ENCODE results near the gene ATF6. TPM values are rescaled to one million over a fixed set of nuclear protein-coding genes. Genes with fewer than 3 reads are reported as not detected.

ATF6 gene
- total and polyA plus RNA-seq, 2 of the 8 experiments (the other 6 are each of a cell fraction or from before 2014, with no cell fraction given): 4.6 to 10.0 TPM

- H3K4me3 ChIP-seq (ENCODE audit: extremely low read depth in 1 of 4, insufficient read depth in 2 of 4, low read depth in 3 of 4, low read length in 4 of 4): no peak overlapping the region
- no peak overlapping the region for H2AK5ac ChIP-seq (ENCODE audit: low read depth, low read length)
- no peak overlapping the region for H3K14ac ChIP-seq (ENCODE audit: insufficient read length)
- H4K91ac ChIP-seq (replicated peaks; ENCODE audit: insufficient read length, low read length): no peak overlapping the region
- no peak for DNase-seq (ENCODE audit: low read depth in 1 of 2, low spot score in 2 of 2)
- CTCF ChIA-PET (ENCODE audit: partially characterized antibody): interaction anchor here (0.6 to 2.5 kb wide), 3 partner anchors 9 to 1766 kb away, joined by 4 to 7 read pairs (median 6); no protein-coding TSS in a partner anchor
- no peak for FAIRE-seq
- H3K9ac ChIP-seq (replicated peaks in 1 of 4; ENCODE audit: extremely low read depth in 1 of 4, low read depth in 3 of 4, low read length in 3 of 4): no peak overlapping the region
- H4K5ac ChIP-seq (ENCODE audit: insufficient read length, low read depth, low read length): no peak overlapping the region
- no peak overlapping the region for H2BK20ac ChIP-seq (ENCODE audit: low read length)
- no peak overlapping the region for H2BK12ac ChIP-seq (ENCODE audit: low read depth, low read length)
- no peak overlapping the region for H3K4me2 ChIP-seq (ENCODE audit: insufficient read depth in 1 of 2, low read depth in 2 of 2, low read length in 2 of 2)
- H3K23ac ChIP-seq (ENCODE audit: insufficient read length): no peak overlapping the region
- H3K27me3 ChIP-seq (replicated peaks in 1 of 4; ENCODE audit: control insufficient read depth in 3 of 4, extremely low read depth in 1 of 4, insufficient read depth in 3 of 4, low read length in 3 of 4): no peaks in the 10 kb centered on the region; a peak in 1 of 7 replicates
- no peak overlapping the region; the same call in 1 of the 2 replicates for H3K18ac ChIP-seq (ENCODE audit: extremely low read depth, low read length)
- H3K27ac ChIP-seq (ENCODE audit: low read depth, low read length): no peak overlapping the region
- no peaks in the 10 kb centered on the region for H3K36me3 ChIP-seq (ENCODE audit: control insufficient read depth in 2 of 4, insufficient read depth in 4 of 4, low read length in 3 of 4)
- no peak overlapping the region for H2BK120ac ChIP-seq (replicated peaks; ENCODE audit: low read depth, low read length)
- H2BK15ac ChIP-seq (ENCODE audit: low read length): no peak overlapping the region
- H3K4me1 ChIP-seq (replicated peaks in 1 of 4; ENCODE audit: control insufficient read depth in 3 of 4, insufficient read depth in 4 of 4, low read length in 3 of 4): no peaks in the 10 kb centered on the region
- WGBS, 2 experiments (ENCODE audit: extremely low coverage in 1 of 2, insufficient coverage in 1 of 2, insufficient read length in 1 of 2, insufficient replicate concordance in 2 of 2, low coverage in 1 of 2, low lambda C conversion rate in 2 of 2, missing lambda C conversion rate in 1 of 2): 83% methylated on average over 5 of the region's 5 CpGs; no CpG with 5 or more reads in 1 of the 2 experiments
- no peaks in the 10 kb centered on the region for H4K20me1 ChIP-seq (replicated peaks in 1 of 2; ENCODE audit: control insufficient read depth in 1 of 2, insufficient read depth in 2 of 2, low read length in 2 of 2)
- no peaks in the 10 kb centered on the region; the same call in 1 of the 2 replicates for H3K23me2 ChIP-seq (ENCODE audit: low read depth, low read length)
- no peak overlapping the region for H4K8ac ChIP-seq (ENCODE audit: extremely low read depth, insufficient read depth, low read length)
- H3K9me3 ChIP-seq (ENCODE audit: insufficient read depth in 2 of 2, low read depth in 1 of 2, low read length in 1 of 2): peaks cover 2 to 4% of the 10 kb centered on the region in 2 experiments; a peak in 2 of 4 replicates
- POLR2A ChIA-PET (ENCODE audit: partially characterized antibody): interaction anchor here (0.9 to 1.6 kb wide), 2 partner anchors 17 to 41 kb away, joined by 3 read pairs; partner anchors contain the start of gene OLFML2B
- no peaks in the 10 kb centered on the region for H3K79me1 ChIP-seq (ENCODE audit: low read depth, low read length)
- H3K79me2 ChIP-seq (ENCODE audit: control insufficient read depth in 1 of 2, insufficient read depth in 2 of 2, low read length in 2 of 2): no peaks in the 10 kb centered on the region
- no peak overlapping the region for H2AFZ ChIP-seq (ENCODE audit: low read length)
- H2BK5ac ChIP-seq (ENCODE audit: low read depth, low read length): no peak overlapping the region
- no peak overlapping the region for H3K56ac ChIP-seq (replicated peaks; ENCODE audit: insufficient read length, low read depth, low read length)
- H3K4ac ChIP-seq (replicated peaks; ENCODE audit: insufficient read length, low read depth, low read length): no peak overlapping the region
- TF ChIP-seq ATF3 (IDR thresholded peaks at IDR 0.05; ENCODE audit: insufficient read depth, low read depth, low read length) (no peak), BCL11A (IDR thresholded peaks at IDR 0.05; ENCODE audit: low read depth in 2 of 2, low read length in 2 of 2) (no peak), CEBPB (IDR thresholded peaks at IDR 0.05; ENCODE audit: low read depth, low read length) (no peak)
Observed at GRCh38 chr1:161982507-161982895, 216.4 kb downstream of the ATF6 start.

Measured in H1 (cell line).